HepG2 (cell line): ENCODE data around the gene ERMARD. TPM values are rescaled to one million over a fixed set of nuclear protein-coding genes. Genes with fewer than 3 reads are reported as not detected.

ENCODE experiments used
- ATAC-seq: fragments of 200-7000 bp; cut with Tn5 transposase; 3 replicates; pipeline ENCODE4 v1.9.1; 2020; ENCODE audit warnings: mild to moderate bottlenecking, moderate library complexity
- BruUV-seq: library from RNA; stranded (reverse); fragments of 400-500 nt; replicated peaks from 2 replicates; lab custom pipeline; 2021; lab: Mats Ljungman, UMichigan
- CTCF ChIA-PET: fragments of 300-600 bp; formaldehyde crosslinking; extraction: SDS; loops from one replicate; lab custom pipeline; 2021; ENCODE audit warnings: low total read pairs, inconsistent platforms, low intra/inter-chr PET ratio; lab: Yijun Ruan, JAX
- POLR2A ChIA-PET: fragments of 350-600 bp; sonication (Branson Sonifier 250); formaldehyde crosslinking; loops from one replicate; lab custom pipeline; 2020; ENCODE audit warnings: antibody characterized with exemption, inconsistent platforms; lab: Yijun Ruan, JAX
- DNase-seq: peaks from one replicate; pipeline ENCODE4 v3.0.0-alpha.2; 2015; ENCODE audit warnings: low spot score
- FAIRE-seq: peaks from 3 replicates; lab custom pipeline; 2011; peaks lifted over from hg19 to GRCh38; lab: Jason Lieb, UNC
- H2AFZ ChIP-seq: one replicate; pipeline ENCODE4 v1.6.1; 2011; ENCODE audit warnings: low read length, inconsistent platforms
- H3K27ac ChIP-seq: fragments of 300-600 bp; 3 replicates; pipeline ENCODE4 v1.8.0; 2011; ENCODE audit warnings: mixed run types, mild to moderate bottlenecking, mixed read lengths, low read length, inconsistent platforms; ENCODE audit not compliant: insufficient read depth; ENCODE audit errors: extremely low read length
- H3K27me3 ChIP-seq, 2 experiments: fragments of 200-600 bp in 1 of 2; 2 replicates in 1 of 2; 3 replicates in 1 of 2; pipeline versions ENCODE4 v1.6.0 to v1.8.0; 2011; ENCODE audit warnings: low read length in 2 of 2, mild to moderate bottlenecking in 2 of 2, moderate library complexity in 2 of 2, inconsistent platforms in 1 of 2; ENCODE audit not compliant: insufficient read depth in 2 of 2, control insufficient read depth in 1 of 2
- H3K36me3 ChIP-seq, 2 experiments: fragments of 200-600 bp in 1 of 2; replicated peaks in 1 of 2; 2 replicates in 1 of 2; 3 replicates in 1 of 2; pipeline versions ENCODE4 v1.5.1 to v1.8.0; 2011; ENCODE audit warnings: low read length in 2 of 2, inconsistent platforms in 1 of 2; ENCODE audit not compliant: insufficient read depth in 2 of 2, control insufficient read depth in 1 of 2
- H3K4me1 ChIP-seq: 2 replicates; pipeline ENCODE4 v1.5.1; 2012; ENCODE audit warnings: low read length, inconsistent platforms; ENCODE audit not compliant: insufficient read depth
- H3K4me2 ChIP-seq: 2 replicates; pipeline ENCODE4 v1.6.0; 2011; ENCODE audit warnings: low read depth, low read length, inconsistent platforms
- H3K4me3 ChIP-seq, 3 experiments: fragments of 200-600 bp in 1 of 3; sonication (generic), shearing (Covaris generic) in 1 of 3; replicated peaks in 1 of 3; 2 replicates each; pipeline ENCODE4 v1.5.1; 2011 to 2016; ENCODE audit warnings: low read length in 3 of 3, inconsistent platforms in 2 of 3, low read depth in 2 of 3, mild to moderate bottlenecking in 2 of 3, control low read depth in 1 of 3, mixed read lengths in 1 of 3; ENCODE audit not compliant: insufficient read depth in 1 of 3
- H3K79me2 ChIP-seq: one replicate; pipeline ENCODE4 v1.6.1; 2011; ENCODE audit warnings: low read length, inconsistent platforms; ENCODE audit not compliant: insufficient read depth
- H3K9ac ChIP-seq: 2 replicates; pipeline ENCODE4 v1.6.0; 2011; ENCODE audit warnings: mild to moderate bottlenecking, low read depth, low read length, inconsistent platforms; ENCODE audit not compliant: insufficient read depth
- H3K9me3 ChIP-seq: 2 replicates; pipeline ENCODE4 v1.5.1; 2012; ENCODE audit warnings: mild to moderate bottlenecking, low read length
- H4K20me1 ChIP-seq: 2 replicates; pipeline ENCODE4 v1.6.0; 2011; ENCODE audit warnings: inconsistent platforms, mild to moderate bottlenecking, low read length, moderate library complexity; ENCODE audit not compliant: insufficient read depth
- EEA1 ChIP-seq: sonication (generic); formaldehyde crosslinking; IDR thresholded peaks from 2 replicates; pipeline ENCODE4 v1.5.1; 2020; ENCODE audit warnings: mild to moderate bottlenecking, missing genetic modification reagents, borderline replicate concordance
- MXI1 ChIP-seq: IDR thresholded peaks from 3 replicates; pipeline ENCODE4 v1.6.1; 2012; ENCODE audit warnings: low read depth, low read length, inconsistent platforms, borderline replicate concordance
- SAP130 ChIP-seq: IDR thresholded peaks from 2 replicates; pipeline ENCODE4 v1.6.1; 2016; ENCODE audit warnings: low read depth
- SETDB1 ChIP-seq: sonication (generic); formaldehyde crosslinking; IDR thresholded peaks from 2 replicates; pipeline ENCODE4 v1.5.1; 2020; ENCODE audit warnings: missing genetic modification reagents, mild to moderate bottlenecking, borderline replicate concordance
- SMAD3 ChIP-seq: sonication (generic); formaldehyde crosslinking; IDR thresholded peaks from 2 replicates; pipeline ENCODE4 v1.4.0; 2020; ENCODE audit warnings: missing genetic modification reagents
- TBP ChIP-seq: sonication (generic); formaldehyde crosslinking; IDR thresholded peaks from 2 replicates; pipeline ENCODE4 v1.5.0; 2020; ENCODE audit warnings: missing genetic modification reagents
- ZFP62 ChIP-seq: sonication (generic); formaldehyde crosslinking; IDR thresholded peaks from 2 replicates; pipeline ENCODE4 v1.4.0; 2020; ENCODE audit warnings: missing genetic modification reagents
- WGBS: methylation state at CpG from one replicate; pipeline ENCODE4 v1.1.6; 2017; ENCODE audit warnings: low lambda C conversion rate; 5-methylcytosine and 5-hydroxymethylcytosine counted together
- in situ Hi-C: cut with HindIII; loops from 2 replicates; pipeline ENCODE4 v1.10.0; 2017; ENCODE audit warnings: low pct_unique_long_range_greater_than_20kb; ENCODE audit not compliant: extremely low pct_ligation_motif_present
- intact Hi-C: fragments of 100-400 bp; cut with micrococcal nuclease; formaldehyde crosslinking; loops from one replicate; pipeline ENCODE4 v1.10.0; 2022; ENCODE audit not compliant: unreplicated experiment
- polyA plus RNA-seq, 8 experiments: library from polyadenylated mRNA; depleted of rRNA in 3 of 8; stranded (reverse) in 7 of 8; unstranded in 1 of 8; fragments of >200 nt; fragmentation: Illumina TruSeq in 4 of 8; extraction: Trizol in 4 of 8; gene quantifications; 2 replicates each; pipeline versions ENCODE4 v1.2.1 to v1.2.3, GENCODE V29; 2011 to 2016; ENCODE audit warnings: low read depth in 4 of 8, missing spikeins in 1 of 8, mixed read lengths in 1 of 8; ENCODE audit not compliant: insufficient read depth in 1 of 8
- total RNA-seq, 5 experiments: library from RNA; depleted of rRNA; stranded (reverse); fragments of >200 nt; fragmentation: Illumina TruSeq; extraction: Trizol; gene quantifications; 2 replicates each; pipeline ENCODE4 v1.2.3, GENCODE V29; 2016; ENCODE audit warnings: low read depth in 1 of 5
- TF ChIP-seq, protein P1 (sequence below): IDR thresholded peaks from 2 replicates; pipeline ENCODE4 v1.6.1; 2016
- TF ChIP-seq, protein P2 (sequence below): sonication (generic); formaldehyde crosslinking; IDR thresholded peaks from 2 replicates; pipeline ENCODE4 v1.4.0; 2020; ENCODE audit warnings: mild to moderate bottlenecking, missing genetic modification reagents
- TF ChIP-seq, protein P3 (sequence below): sonication (generic); formaldehyde crosslinking; IDR thresholded peaks from 2 replicates; pipeline ENCODE4 v1.4.0; 2020; ENCODE audit warnings: missing genetic modification reagents
- TF ChIP-seq, protein P4 (sequence below): IDR thresholded peaks from 2 replicates; pipeline ENCODE4 v1.6.1; 2018; ENCODE audit warnings: missing genetic modification reagents, mild to moderate bottlenecking, missing compliant biosample characterization
- TF ChIP-seq, protein P5 (sequence below): sonication (generic); formaldehyde crosslinking; IDR thresholded peaks from 2 replicates; pipeline ENCODE4 v1.4.0; 2020; ENCODE audit warnings: missing genetic modification reagents, borderline replicate concordance
- TF ChIP-seq, protein P6 (sequence below): IDR thresholded peaks from 2 replicates; pipeline ENCODE4 v1.6.1; 2016; ENCODE audit warnings: missing biosample characterization, missing genetic modification reagents, low read depth

Gene ERMARD
- total and polyA plus RNA-seq, 2 of the 13 experiments (the other 11 are each of a cell fraction or from before 2014, with no cell fraction given): 8.8 to 10.7 TPM

DNA sequence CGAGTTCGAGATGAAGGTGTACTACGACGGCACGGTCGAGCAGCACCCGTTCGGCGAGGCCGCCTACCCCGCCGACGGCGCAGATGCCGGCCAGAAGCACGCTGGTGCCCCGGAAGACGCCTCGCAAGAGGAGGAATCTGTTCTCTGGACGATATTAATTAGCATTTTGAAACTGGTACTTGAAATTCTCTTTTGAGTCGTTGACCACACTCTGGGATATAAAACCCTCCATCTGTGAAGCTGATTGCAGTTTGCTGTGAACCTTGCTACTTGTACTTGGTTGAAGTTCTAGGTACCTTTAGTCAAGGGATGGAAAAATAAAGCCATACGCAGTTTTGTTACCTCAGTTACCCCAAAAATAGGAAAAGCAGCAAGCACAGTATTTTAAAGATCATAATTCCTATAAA lies 48.6 kb upstream of the ERMARD start:
- ChIA-PET CTCF (no interaction called here), POLR2A (interaction anchor here (1.2 to 7.6 kb wide), 12 partner anchors 9 to 851 kb away, joined by 3 to 81 read pairs (median 12); partner anchors contain the start of genes DYNLT2, ERMARD, PHF10 and PSMB1)
- DNase-seq (no peak), FAIRE-seq (no peak), ATAC-seq (no peak)
- Histone ChIP-seq H3K27ac (peak overlapping the region; percentile 93), H3K9ac (peak overlapping the region; percentile 99), H3K36me3 (peaks cover 1 to 16% of the 10 kb centered on the region in 2 experiments; a peak in 3 of 5 replicates), H3K4me2 (peak overlapping the region; percentile 85), H3K4me3 (peak overlapping the region; percentile 82 to 98 (median 87)), H2AFZ (no peak overlapping the region), H4K20me1 (peaks cover 24% of the 10 kb centered on the region), H3K27me3 (no peaks in the 10 kb centered on the region; a peak in 1 of 5 replicates), H3K79me2 (peaks cover 57% of the 10 kb centered on the region), H3K9me3 (no peaks in the 10 kb centered on the region), H3K4me1 (peaks cover 45% of the 10 kb centered on the region)
- 2% methylated on average over 19 of the region's 22 CpGs for WGBS
- BruUV-seq: no TSS peak
- intact Hi-C loops (loop anchor here (1.0 to 10.0 kb wide), 5 partner anchors 18 to 849 kb away; partner anchors contain the start of genes DYNLT2, ERMARD, FAM120B and PSMB1), in situ Hi-C loops (no loop called here)
- TF ChIP-seq TBP (CRISPR knock-in tag): no peak
- TF ChIP-seq ZFP62 (CRISPR knock-in tag): no peak
- TF ChIP-seq SAP130 (CRISPR knock-in tag): no peak; the same call in 1 of the 2 replicates
- TF ChIP-seq, protein P1, sequence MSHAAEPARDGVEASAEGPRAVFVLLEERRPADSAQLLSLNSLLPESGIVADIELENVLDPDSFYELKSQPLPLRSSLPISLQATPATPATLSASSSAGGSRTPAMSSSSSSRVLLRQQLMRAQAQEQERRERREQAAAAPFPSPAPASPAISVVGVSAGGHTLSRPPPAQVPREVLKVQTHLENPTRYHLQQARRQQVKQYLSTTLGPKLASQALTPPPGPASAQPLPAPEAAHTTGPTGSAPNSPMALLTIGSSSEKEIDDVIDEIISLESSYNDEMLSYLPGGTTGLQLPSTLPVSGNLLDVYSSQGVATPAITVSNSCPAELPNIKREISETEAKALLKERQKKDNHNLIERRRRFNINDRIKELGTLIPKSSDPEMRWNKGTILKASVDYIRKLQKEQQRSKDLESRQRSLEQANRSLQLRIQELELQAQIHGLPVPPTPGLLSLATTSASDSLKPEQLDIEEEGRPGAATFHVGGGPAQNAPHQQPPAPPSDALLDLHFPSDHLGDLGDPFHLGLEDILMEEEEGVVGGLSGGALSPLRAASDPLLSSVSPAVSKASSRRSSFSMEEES (CRISPR knock-in tag): no peak
- 0 out of 2 replicates have a peak, but pooled peaks have one; percentile 4 for TF ChIP-seq SMAD3 (CRISPR knock-in tag)
- TF ChIP-seq, protein P2, sequence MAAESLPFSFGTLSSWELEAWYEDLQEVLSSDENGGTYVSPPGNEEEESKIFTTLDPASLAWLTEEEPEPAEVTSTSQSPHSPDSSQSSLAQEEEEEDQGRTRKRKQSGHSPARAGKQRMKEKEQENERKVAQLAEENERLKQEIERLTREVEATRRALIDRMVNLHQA (CRISPR knock-in tag): no peak
- TF ChIP-seq, protein P3, sequence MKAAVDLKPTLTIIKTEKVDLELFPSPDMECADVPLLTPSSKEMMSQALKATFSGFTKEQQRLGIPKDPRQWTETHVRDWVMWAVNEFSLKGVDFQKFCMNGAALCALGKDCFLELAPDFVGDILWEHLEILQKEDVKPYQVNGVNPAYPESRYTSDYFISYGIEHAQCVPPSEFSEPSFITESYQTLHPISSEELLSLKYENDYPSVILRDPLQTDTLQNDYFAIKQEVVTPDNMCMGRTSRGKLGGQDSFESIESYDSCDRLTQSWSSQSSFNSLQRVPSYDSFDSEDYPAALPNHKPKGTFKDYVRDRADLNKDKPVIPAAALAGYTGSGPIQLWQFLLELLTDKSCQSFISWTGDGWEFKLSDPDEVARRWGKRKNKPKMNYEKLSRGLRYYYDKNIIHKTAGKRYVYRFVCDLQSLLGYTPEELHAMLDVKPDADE (CRISPR knock-in tag): no peak
- no peak for TF ChIP-seq MXI1
- TF ChIP-seq, protein P4, sequence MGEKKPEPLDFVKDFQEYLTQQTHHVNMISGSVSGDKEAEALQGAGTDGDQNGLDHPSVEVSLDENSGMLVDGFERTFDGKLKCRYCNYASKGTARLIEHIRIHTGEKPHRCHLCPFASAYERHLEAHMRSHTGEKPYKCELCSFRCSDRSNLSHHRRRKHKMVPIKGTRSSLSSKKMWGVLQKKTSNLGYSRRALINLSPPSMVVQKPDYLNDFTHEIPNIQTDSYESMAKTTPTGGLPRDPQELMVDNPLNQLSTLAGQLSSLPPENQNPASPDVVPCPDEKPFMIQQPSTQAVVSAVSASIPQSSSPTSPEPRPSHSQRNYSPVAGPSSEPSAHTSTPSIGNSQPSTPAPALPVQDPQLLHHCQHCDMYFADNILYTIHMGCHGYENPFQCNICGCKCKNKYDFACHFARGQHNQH: no peak
- TF ChIP-seq, protein P5, sequence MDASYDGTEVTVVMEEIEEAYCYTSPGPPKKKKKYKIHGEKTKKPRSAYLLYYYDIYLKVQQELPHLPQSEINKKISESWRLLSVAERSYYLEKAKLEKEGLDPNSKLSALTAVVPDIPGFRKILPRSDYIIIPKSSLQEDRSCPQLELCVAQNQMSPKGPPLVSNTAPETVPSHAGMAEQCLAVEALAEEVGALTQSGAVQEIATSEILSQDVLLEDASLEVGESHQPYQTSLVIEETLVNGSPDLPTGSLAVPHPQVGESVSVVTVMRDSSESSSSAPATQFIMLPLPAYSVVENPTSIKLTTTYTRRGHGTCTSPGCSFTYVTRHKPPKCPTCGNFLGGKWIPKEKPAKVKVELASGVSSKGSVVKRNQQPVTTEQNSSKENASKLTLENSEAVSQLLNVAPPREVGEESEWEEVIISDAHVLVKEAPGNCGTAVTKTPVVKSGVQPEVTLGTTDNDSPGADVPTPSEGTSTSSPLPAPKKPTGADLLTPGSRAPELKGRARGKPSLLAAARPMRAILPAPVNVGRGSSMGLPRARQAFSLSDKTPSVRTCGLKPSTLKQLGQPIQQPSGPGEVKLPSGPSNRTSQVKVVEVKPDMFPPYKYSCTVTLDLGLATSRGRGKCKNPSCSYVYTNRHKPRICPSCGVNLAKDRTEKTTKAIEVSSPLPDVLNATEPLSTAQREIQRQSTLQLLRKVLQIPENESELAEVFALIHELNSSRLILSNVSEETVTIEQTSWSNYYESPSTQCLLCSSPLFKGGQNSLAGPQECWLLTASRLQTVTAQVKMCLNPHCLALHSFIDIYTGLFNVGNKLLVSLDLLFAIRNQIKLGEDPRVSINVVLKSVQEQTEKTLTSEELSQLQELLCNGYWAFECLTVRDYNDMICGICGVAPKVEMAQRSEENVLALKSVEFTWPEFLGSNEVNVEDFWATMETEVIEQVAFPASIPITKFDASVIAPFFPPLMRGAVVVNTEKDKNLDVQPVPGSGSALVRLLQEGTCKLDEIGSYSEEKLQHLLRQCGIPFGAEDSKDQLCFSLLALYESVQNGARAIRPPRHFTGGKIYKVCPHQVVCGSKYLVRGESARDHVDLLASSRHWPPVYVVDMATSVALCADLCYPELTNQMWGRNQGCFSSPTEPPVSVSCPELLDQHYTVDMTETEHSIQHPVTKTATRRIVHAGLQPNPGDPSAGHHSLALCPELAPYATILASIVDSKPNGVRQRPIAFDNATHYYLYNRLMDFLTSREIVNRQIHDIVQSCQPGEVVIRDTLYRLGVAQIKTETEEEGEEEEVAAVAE: no peak
- TF ChIP-seq EEA1: 0 out of 2 replicates have a peak, but pooled peaks have one; percentile 27
- TF ChIP-seq, protein P6, sequence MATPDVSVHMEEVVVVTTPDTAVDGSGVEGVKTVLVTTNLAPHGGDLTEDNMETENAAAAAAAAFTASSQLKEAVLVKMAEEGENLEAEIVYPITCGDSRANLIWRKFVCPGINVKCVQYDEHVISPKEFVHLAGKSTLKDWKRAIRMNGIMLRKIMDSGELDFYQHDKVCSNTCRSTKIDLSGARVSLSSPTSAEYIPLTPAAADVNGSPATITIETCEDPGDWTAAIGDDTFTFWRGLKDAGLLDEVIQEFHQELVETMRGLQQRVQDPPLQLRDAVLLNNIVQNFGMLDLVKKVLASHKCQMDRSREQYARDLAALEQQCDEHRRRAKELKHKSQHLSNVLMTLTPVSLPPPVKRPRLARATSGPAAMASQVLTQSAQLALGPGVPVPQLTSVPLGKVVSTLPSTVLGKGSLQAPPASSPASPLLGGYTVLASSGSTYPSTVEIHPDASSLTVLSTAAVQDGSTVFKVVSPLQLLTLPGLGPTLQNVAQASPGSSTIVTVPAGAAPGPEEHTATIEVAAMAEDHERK: no peak
- TF ChIP-seq SETDB1 (CRISPR knock-in tag): no peak
